DMS153 (cell line): ENCODE measurements around the gene GTF3C1.
"Not testable (repeated sequence)": the region's sequence is repeated elsewhere in the genome, so short reads cannot be mapped to it uniquely, and the experiment has no call there.

Experiments used
- DNase-seq: peaks from one replicate; lab custom pipeline; 2025; lab: John Stamatoyannopoulos, UW

The GTF3C1 gene

DNA sequence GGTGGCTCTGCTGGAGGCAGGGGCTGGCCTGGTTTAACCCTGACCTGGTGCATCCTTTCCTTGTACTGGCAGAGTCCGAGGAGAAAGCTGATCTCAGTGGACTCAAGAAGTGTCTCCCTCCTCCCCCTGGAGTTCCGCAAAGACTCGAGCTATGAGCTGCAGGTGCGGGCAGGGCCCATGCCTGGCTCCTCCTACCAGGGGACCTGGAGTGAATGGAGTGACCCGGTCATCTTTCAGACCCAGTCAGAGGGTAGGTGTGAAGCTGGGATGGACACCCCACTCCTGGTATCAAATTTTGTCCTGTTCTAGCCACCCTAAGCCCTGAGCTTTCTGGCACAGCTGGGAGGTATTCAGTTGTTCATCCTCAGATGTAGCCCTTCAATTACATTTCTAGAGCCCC, 105.2 kb downstream of the GTF3C1 start:
- DNase-seq = no peak

DNA sequence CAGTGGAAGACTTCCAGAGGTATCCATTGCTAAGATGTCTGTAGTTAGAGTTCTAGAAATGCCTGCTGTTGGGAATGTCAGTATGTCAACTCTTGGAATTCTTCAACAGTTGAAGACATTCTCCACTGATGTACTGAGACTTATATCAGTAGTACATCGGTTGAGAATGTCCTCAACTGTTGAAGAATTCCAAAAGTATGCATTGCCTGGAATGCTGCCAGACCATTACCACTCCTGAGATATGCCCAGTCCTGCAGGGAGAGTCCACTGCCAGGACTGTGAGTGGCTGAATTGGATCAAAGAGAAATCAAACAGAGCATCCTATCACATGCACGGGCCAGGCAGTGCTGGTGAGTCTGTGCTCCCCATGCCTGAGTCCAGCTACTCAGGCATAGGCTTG, 105.7 kb downstream of the GTF3C1 start:
- no peak for DNase-seq

DNA sequence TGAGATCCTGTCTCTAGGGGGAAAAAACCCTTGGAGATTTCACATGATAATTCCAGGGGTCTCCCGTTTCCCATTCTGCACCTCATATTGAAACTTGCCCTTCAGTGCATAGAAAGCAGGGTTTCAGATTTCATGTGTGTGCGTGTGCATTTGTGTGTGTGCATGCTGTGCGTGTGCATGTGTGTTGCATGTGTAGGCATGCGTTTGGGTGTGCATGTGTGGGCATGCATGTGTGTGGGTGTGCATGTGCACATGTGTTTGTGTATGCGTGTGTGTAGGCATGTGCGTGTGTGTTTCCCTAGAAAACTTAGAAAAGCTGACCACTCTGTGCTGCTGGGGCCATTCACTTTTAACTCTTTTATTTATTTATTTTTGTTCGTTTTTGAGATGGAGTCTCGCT, 107.7 kb downstream of the GTF3C1 start:
- no peak for DNase-seq

DNA sequence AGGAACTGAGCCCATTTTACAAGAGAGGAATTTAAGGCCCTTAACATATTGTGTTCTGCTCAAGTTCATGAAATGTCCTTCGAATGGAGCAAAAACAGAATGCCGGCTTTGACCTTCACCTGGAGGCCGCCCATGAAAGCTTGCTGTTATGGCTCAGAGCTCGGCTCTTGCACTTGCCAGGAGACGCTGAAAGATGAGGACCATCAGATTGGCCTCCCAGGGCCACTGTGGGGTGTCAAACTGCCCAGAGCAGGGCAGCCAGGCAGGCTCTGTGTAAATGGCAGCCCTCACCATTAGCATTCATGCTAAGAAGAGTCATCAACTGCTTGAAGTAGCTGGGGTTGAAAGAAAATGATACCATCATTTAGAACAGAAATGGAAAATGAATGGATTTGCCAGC, 108.4 kb downstream of the GTF3C1 start:
- DNase-seq = no peak

DNA sequence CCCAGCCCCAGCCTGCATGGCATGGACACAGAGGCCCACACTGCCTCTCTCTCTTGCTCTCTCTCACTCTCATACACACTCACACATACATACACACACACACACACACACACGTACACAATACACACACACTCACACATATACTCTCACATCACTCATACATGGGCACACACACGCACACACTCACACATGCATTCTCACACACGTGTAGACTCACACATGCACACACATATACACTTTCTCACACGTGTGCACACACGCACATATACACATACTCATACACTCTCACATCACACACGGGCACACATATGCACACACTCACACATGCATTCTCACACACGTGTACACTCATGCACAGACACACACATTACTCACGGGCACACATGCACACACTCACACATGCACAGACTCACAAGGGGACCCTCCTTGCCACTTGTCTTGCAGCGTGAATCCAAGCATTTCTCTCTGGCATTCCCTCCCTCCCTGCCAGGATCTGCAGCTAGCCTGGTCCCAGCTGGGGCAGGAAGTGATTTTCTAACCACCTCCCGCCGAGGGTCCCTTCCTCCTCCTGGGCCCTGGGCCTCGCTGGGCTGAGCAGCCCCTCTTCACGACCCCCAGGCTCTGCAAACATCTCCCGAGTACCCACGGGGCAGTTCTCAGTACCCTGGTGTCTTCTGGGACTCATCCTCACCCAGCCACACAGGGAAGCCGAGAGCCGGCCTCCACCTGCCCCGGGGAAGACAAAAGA, 110.3 kb downstream of the GTF3C1 start:
- DNase-seq = no peak

DNA sequence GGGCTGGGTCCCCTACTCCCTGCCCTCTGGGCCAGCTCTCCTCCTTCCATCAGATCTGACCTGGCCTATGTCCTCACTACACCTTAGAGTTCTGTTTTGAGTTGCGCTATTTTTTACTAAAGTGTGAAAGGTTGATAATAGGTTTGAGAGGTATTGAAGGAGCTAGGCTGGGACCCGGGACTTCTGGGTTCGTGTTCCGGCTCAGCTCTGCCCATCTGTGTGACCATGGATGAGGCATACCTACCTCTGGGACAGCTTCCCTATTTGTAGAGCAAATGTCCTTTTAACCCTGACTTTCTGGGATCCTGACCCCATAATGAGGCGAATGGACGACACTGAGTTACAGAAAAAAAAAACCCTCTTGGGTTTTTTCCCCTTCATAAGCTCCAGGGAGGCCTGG, 111.8 kb downstream of the GTF3C1 start:
- no peak for DNase-seq

DNA sequence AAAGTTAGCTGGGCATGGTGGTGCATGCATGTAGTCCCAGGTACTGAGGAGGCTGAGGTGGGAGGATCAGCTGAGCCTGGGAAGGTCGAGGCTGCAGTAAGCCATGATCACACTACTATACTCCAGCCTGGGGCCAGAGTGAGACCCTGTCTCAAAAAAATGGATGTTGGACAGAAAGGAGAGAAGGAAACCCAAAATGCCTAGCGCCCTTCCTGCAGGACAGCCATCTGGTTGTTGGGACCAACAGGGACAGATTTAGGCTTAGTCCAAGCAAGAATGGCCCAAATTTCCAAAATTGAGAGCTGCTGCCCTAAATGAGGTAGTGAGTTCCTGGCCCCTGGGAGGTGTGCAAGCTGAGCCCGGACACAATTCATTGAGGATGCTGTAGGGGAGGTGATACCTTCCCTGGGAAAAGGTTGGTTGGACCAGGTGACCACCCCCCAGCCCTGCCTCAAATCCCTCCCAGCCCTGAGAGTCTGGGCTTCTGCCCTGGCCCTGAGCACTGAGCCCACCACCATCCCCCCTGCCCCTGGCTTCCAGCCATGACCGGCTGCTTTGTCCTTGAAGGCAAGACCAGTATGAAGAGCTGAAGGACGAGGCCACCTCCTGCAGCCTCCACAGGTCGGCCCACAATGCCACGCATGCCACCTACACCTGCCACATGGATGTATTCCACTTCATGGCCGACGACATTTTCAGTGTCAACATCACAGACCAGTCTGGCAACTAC, 112.6 kb downstream of the GTF3C1 start:
- no peak for DNase-seq

DNA sequence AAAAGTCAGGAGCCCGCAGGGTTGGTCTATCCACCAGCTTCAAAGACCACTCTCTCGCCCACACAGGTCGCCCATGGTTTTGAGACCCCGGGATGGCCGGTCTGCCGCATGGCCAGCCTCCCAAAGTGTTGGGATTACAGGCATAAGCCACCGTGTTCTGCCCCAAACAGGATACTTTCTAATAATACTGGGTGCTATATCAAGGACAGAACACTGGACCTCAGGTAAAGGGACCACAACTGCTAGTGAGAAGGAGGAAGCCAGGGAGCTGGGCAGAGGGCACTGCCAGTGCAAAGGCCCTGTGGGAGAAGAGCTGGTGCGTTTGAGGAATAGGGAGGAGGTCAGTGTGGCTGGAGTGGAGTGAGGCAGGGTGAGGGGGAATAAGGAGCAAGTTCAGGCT, 113.6 kb downstream of the GTF3C1 start:
- DNase-seq = no peak

DNA sequence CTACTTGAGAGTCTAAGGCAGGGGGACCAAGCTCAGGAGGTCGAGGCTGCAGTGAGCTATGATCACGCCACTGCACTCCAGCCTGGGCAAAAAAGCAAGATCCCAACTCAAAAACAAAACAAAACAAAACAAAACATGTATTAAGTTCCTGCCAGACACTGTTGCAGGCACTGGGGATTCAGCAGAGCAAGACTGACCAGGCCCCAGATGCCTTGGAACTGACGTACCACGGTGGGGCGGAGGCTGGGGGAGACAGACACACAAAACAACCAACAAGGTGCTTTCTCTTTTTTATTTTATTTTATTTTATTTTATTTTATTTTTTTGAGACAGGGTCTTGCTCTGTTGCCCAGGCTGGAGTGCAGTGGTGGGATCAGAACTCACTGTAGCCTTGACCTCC, 114.6 kb downstream of the GTF3C1 start:
- DNase-seq = not testable (repeated sequence)

DNA sequence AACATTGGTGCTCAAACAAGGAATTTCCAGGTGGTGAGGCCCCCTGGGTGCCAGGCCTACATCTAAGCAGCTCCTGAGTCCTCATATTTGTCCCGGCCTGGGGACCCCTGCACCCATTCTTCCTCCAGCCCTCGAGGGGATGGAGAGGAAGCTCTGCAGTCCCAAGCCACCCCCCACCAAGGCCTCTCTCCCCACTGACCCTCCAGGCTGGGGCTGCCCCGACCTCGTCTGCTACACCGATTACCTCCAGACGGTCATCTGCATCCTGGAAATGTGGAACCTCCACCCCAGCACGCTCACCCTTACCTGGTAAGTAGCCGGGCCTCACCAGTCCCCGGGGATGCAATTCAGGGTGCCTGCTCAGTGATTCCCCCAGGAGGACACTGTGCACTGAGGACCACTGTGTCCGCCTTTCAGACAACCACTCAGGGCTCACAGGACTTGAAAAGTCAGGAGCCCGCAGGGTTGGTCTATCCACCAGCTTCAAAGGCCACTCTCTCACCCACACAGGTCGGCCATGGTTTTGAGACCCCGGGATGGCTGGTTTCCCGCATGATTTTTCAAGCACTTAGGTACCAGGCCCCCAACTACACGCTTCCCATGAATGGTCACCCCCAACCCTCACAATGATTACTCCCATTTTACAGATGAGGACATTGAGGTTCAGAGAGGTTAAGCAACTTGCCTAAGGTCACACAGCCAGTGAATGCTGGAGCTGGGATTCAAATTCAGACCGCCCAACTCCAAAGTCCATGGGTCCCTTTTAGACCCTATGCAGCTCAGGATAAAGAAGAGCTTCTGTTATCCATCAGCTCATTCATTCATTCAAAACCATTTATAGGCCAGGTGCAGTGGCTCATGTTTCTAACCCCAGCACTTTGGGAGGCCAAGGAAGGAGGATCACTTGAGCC, 115.3 kb downstream of the GTF3C1 start:
- no peak for DNase-seq

DNA sequence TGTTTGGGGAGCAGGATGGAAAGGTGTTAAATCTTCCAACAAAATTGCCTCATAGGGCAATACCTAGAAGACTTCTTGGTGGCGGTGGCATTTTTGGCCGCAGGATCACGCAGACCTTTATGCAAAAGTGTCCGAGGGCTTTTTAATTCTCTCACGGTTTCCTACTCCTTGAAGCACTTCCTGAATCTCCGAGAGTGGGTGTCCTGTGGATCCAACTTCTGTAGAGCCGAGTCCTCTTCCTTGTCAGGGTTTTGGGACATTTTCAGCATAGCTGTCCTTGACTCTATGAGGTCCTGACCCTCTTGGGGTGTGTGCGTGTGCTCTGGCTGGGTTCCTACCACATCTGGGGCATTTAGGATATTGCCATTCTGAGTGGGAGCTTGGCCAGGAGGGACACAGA, 116.1 kb downstream of the GTF3C1 start:
- no peak for DNase-seq

DNA sequence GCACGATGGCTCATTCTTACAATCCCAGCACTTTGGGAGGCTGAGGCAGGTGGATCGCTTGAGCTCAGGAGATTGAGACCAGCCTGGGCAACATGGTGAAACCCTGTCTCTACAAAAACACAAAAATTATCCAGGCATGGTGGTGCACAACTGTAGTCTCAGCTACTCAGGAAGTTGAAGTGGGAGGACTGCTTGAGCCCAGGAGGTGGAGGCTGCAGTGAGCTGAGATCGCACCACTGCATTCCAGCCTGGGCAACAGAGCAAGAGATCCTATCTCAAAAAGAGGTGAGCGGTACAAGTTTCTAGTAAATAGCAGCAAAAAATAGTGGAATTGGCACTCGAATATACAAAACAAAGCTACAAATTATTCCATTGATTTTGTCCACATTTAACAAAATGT, 116.5 kb downstream of the GTF3C1 start:
- DNase-seq = not testable (repeated sequence)

DNA sequence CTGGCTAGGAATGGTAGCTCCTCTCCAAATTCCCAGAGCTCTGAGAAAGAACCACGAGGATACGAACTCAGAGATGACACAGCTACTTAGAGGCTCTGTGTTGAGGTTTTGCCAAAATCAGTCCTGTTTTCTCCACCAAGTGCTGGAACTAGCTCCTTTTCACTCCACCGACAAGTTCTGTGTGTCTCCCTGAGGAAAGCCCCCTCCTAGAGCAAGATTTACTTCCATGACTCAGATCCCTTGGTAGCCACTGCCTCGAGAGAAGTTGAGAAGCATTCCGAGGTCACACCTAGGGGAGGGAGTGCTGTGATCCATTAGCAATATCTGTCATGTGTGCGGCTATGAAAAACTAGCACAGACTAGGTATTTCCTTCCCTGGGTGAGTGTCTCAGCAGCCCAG, 117.2 kb downstream of the GTF3C1 start:
- DNase-seq = no peak

DNA sequence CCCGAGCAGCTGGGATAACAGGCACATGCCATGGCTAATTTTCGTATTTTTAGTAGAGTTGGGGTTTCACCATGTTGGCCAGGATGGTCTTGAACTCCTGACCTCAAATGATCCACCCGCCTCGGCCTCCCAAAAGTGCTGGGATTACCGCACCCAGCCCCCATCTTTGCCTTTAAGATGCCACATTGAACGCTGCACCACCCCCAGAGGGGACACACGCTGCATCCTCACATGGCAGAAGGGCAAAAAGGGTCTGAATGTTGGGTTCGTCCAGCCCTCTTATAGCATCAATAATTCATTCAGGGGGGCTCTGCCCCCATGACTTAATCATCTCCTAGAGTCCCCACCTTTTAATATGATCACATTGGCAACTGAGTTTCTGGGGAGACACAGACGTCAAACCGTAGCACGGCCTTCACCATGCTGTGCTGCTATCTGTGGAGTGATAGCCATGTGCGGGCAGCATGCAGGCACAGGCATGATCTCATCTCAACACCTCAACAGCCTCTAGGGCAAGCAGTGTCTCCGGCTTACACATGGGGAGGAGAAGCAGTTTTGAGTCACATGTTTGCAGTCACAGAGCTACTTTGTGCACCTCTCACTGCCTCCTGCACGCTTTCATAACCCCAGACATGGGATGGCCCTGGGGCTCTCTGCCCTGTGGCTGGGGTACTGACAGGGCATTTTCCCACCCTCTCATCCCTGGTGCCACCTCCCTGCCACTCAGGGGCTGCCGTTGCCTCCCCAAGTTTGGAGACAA, 117.8 kb downstream of the GTF3C1 start:
- no peak for DNase-seq

DNA sequence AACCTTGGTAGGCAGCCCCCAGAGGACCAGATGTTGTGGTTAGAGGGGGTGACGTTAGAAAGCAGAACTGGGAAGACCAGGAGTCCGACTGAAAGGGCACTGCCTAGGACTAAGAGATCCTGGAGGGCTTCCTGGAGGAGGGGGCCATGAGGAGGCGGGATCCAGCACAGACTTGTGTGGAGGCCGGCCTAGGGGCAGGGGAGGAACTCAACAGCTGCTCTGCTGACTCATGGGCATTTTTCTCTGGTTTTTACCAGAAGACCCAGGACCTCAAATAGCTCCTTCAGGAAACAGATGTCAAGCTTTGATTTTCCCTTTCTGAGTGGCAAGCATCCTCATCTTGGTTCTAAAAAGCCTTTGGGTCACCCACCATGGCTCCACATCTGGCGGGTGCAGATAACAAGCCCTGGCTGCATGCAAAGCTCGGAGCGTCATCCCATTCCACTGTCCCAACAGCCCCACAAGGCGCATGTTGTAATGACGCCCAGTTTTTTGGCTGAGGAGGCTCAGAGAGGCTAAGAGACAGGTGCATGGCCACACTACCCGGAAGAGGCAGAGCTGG, 118.7 kb downstream of the GTF3C1 start:
- no peak for DNase-seq

DNA sequence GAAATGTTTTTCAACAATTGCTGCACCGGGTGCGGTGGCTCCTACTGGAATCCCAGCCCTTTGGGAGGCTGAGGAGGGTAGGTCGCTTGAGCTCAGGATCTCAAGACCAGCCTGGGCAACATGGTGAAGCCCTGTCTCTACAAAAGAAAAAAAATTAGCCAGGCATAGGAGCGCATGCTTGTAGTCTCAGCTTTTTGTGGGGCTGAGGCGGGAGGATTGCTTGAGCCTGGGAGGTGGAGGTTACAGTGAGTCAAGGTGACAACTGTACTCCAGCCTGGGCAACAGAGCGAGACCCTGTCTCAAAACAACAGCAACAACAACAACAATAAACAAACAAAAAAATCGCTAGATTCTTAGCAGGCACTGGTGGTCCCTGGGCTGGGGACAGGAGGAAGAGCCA, 119.2 kb downstream of the GTF3C1 start:
- DNase-seq = no peak

DNA sequence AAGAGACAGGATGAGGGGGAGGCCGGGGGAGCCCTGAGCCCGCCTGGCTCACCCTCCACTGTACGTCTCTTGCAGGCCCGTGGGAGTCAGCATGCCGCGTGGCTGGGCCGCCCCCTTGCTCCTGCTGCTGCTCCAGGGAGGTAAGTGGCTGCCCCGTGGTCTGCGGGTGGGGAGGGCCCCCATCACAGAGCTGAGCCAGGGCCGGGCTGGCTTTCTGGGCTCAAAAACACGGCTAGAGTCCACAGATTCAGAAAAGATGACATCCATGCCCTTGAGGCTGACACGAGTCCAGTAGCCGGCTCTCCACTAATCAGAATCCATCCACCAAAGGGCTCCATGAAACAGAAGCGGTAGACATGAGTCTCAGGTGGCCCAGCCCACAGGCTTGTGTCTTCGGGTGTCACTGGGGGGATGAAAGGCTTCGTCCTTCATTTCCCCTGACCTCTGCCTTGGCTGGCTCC, 119.7 kb downstream of the GTF3C1 start:
- no peak for DNase-seq

DNA sequence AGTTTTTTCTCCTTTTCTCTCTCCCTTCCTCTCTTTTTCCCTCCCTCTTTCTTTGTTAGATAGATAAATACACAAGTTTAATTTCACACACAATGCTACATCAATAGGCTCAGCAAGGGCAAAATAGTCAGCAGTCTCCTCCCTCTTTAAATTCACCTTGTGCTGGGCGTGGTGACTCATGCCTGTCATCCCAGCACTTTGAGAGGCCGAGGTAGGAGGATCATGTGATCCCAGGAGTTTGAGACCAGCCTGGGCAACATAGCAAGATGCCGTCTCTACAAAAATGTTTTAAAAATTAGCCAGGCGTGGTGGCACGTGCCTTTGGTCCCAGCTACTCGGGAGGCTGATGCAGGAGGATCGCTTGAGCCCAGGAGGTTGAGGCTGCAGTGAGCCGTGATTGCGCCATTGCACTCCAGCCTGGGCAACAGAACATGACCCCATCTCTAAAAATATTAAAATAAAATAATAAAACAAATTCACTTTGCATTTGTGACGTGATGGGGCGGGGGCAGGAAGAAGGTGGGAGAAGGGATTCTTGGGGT, 120.3 kb downstream of the GTF3C1 start:
- DNase-seq = no peak

DNA sequence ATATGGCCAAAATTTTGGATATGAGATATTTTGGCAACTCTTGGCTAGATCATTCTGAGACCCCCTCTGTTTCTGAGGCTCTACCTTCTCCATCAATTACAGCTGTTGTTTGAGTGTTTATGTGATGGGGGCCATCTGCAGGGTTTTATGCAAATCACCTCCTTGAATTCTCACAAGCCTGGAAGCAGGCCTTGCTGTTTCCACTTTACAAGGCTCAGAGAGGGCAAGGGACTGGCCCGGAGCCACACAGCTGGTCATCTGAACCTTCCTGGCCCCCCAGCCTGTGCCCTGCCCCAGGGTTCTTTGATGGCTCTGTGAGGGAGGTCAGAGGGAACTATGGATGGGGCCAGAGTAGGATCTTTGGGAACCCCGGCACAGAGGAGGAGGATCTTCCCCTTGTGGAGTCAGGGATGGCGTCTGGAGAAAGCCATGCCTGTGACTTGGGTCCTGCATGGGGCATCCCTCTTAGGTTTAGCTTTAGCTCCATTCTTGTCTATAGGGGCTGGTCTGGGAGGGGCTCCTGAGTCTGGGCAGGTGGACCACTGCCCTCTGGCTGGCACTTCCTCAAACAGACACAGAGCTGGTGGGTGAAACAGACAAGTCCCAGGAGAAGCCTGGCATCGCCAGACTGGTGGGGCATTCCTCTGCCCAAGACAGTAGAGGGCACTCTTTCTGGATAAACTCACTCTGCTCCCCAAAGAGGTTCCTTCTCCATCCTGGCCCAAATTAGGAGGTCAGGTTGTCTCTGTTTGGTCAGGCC, 121.5 kb downstream of the GTF3C1 start:
- no peak for DNase-seq

DNA sequence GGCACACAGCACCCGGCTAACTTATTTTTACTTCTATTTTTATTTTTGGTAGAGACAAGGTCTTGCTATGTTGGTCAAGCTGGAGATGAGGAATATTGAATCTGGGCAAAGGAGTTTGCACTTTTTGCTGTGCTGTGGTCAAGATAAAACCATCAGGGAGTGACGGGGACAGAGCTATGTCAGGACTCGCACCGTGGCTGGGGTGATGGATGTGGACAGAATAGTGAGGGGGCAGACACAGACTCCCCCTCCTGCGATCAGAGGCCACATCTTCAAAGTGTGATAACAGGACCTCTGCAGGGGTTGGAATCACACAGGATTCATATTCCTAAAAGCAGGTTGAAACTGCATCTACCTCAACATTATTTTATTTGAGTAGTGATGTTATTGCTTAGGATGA, 122.2 kb downstream of the GTF3C1 start:
- DNase-seq = no peak
